WTC11 (cell line): ENCODE measurements around the gene GPR156.

Experiments
- CTCF ChIP-seq: fragments of 200-600 bp; IDR thresholded peaks from 2 replicates; pipeline ENCODE4 v1.8.0; 2022; ENCODE audit warnings: antibody characterized with exemption
- ESRRA ChIP-seq: sonication (generic); formaldehyde crosslinking; IDR thresholded peaks from 2 replicates; pipeline ENCODE4 v1.8.1; 2022; ENCODE audit warnings: mild to moderate bottlenecking, missing genetic modification reagents, borderline replicate concordance
- ZBTB21 ChIP-seq: sonication (generic); formaldehyde crosslinking; IDR thresholded peaks from 2 replicates; pipeline ENCODE4 v1.8.1; 2023; ENCODE audit warnings: mild to moderate bottlenecking, missing genetic modification reagents, borderline replicate concordance

GRCh38 chr3:120196333-120196732 is 88.7 kb downstream of the GPR156 start:
- TF ChIP-seq CTCF (no peak), ZBTB21 (CRISPR knock-in tag) (no peak), ESRRA (CRISPR knock-in tag) (no peak)
